Naive thymus-derived CD4-positive, alpha-beta T cell (primary cell): ENCODE results near the gene SRMS. TPM values are rescaled to one million over a fixed set of nuclear protein-coding genes. Genes with fewer than 3 reads are reported as not detected.

ENCODE experiments used
- ATAC-seq: fragments of 150-1000 bp; cut with Tn5 transposase; 2 replicates; pipeline ENCODE4 v1.10.0; 2021; ENCODE audit warnings: mild to moderate bottlenecking, moderate library complexity
- CTCF ChIA-PET: fragments of 350-600 bp; sonication (Branson Sonifier 250); formaldehyde crosslinking; loops from one replicate; lab custom pipeline; 2021; ENCODE audit warnings: antibody characterized with exemption; lab: Charles Lee
- POLR2A ChIA-PET: fragments of 350-600 bp; sonication (Branson Sonifier 250); formaldehyde crosslinking; loops from one replicate; lab custom pipeline; 2021; ENCODE audit warnings: antibody characterized with exemption, inconsistent platforms; lab: Charles Lee
- DNase-seq, 9 donors: peaks; one replicate each; pipeline versions ENCODE4 v3.0.0 to v3.0.0-alpha.2; 2020 to 2022; ENCODE audit warnings: mixed read lengths in 1 of 9
- H3K27ac ChIP-seq: one replicate; pipeline ENCODE4 v1.7.0; 2013; ENCODE audit warnings: mild to moderate bottlenecking, low read depth, low read length, moderate library complexity
- H3K27me3 ChIP-seq, 2 donors: one replicate each; pipeline ENCODE4 v1.7.0; 2013; ENCODE audit warnings: low read length in 2 of 2, mild to moderate bottlenecking in 2 of 2, moderate library complexity in 2 of 2; ENCODE audit not compliant: control insufficient read depth in 2 of 2, insufficient read depth in 2 of 2
- H3K36me3 ChIP-seq, 3 experiments: 1 replicate in 2 of 3; 2 replicates in 1 of 3; pipeline ENCODE4 v1.7.0; 2013; ENCODE audit warnings: low read length in 3 of 3, mild to moderate bottlenecking in 3 of 3, moderate library complexity in 1 of 3; ENCODE audit not compliant: insufficient read depth in 3 of 3, control insufficient read depth in 2 of 3
- H3K4me1 ChIP-seq, 2 donors: one replicate each; pipeline ENCODE4 v1.7.0; 2013; ENCODE audit warnings: low read length in 2 of 2, mild to moderate bottlenecking in 2 of 2, moderate library complexity in 1 of 2; ENCODE audit not compliant: control insufficient read depth in 2 of 2, insufficient read depth in 2 of 2
- H3K4me3 ChIP-seq: 2 replicates; pipeline ENCODE4 v1.7.0; 2013; ENCODE audit warnings: mild to moderate bottlenecking, low read length
- H3K9me3 ChIP-seq, 3 experiments: 1 replicate in 2 of 3; 2 replicates in 1 of 3; pipeline ENCODE4 v1.7.0; 2013; ENCODE audit warnings: low read length in 3 of 3; ENCODE audit not compliant: control insufficient read depth in 2 of 3
- H3K27ac Mint-ChIP-seq, 9 donors: one replicate each; pipeline ENCODE4 v1.8.0; 2020 to 2022; ENCODE audit warnings: mixed read lengths in 9 of 9, mild to moderate bottlenecking in 8 of 9, moderate library complexity in 5 of 9, inconsistent platforms in 2 of 9
- H3K27me3 Mint-ChIP-seq, 5 donors: one replicate each; pipeline ENCODE4 v1.8.0; 2021 to 2022; ENCODE audit warnings: mixed read lengths in 5 of 5, mild to moderate bottlenecking in 1 of 5
- H3K36me3 Mint-ChIP-seq, 5 donors: one replicate each; pipeline ENCODE4 v1.8.0; 2020 to 2022; ENCODE audit warnings: mixed read lengths in 5 of 5, mild to moderate bottlenecking in 3 of 5, inconsistent platforms in 1 of 5
- H3K4me1 Mint-ChIP-seq, 7 donors: one replicate each; pipeline ENCODE4 v1.8.0; 2020 to 2022; ENCODE audit warnings: mixed read lengths in 7 of 7, mild to moderate bottlenecking in 3 of 7, inconsistent platforms in 1 of 7
- H3K4me3 Mint-ChIP-seq, 10 donors: one replicate each; pipeline ENCODE4 v1.8.0; 2020 to 2022; ENCODE audit warnings: mild to moderate bottlenecking in 10 of 10, mixed read lengths in 10 of 10, moderate library complexity in 6 of 10, inconsistent platforms in 2 of 10
- H3K9me3 Mint-ChIP-seq, 11 donors: one replicate each; pipeline ENCODE4 v1.8.0; 2020 to 2022; ENCODE audit warnings: mixed read lengths in 11 of 11, mild to moderate bottlenecking in 4 of 11, inconsistent platforms in 1 of 11, moderate library complexity in 1 of 11
- intact Hi-C, 2 donors: fragments of 100-400 bp; cut with micrococcal nuclease; formaldehyde crosslinking; loops; one replicate each; pipeline ENCODE4 v1.15.1; 2023
- polyA plus RNA-seq, 2 donors: library from polyadenylated mRNA; unstranded; fragments of 300-500 nt; fragmentation: Illumina TruSeq; gene quantifications; one replicate each; pipeline ENCODE4 v1.2.3, GENCODE V29; 2021
- total RNA-seq, 6 experiments: library from RNA in 5 of 6; stranded (reverse) in 5 of 6; gene quantifications; 1 replicate in 5 of 6; 2 replicates in 1 of 6; pipeline ENCODE4 v1.2.3 and lab custom pipeline; 2021 to 2026

Gene SRMS
- total and polyA plus RNA-seq, 7 experiments from 2014 or later, result 0.24 TPM; not detected in 6

DNA sequence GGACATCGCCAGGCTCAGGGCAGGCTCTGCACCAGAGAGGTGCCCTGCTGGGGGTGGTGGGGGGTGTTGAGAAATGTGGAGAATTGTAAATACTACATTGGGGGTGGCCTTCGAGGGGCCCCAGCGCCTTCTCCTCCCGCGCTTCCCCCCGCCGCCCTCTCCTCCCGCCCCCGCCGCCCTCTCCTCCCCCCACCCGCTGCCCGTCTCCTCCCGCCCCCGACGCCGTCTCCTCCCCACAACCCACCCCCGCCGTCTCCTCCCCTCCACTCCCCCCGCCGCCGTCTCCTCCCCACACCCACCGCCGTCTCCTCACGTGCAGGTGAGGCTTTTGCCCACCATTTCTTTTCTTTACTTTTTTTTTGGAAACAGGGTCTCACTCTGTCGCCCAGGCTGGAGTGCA, 1.5 kb upstream of the SRMS start:
- Mint-ChIP-seq H3K4me3 (no peak overlapping the region), H3K4me1 (peaks cover 9 to 16% (median 13%) of the 10 kb centered on the region in 7 donors), H3K27me3 (peaks cover 0 to 27% (median 5%) of the 10 kb centered on the region in 5 donors), H3K9me3 (no peaks in the 10 kb centered on the region), H3K36me3 (no peaks in the 10 kb centered on the region), H3K27ac (no peak overlapping the region)
- DNase-seq (no peak), ATAC-seq (no peak)
- ChIA-PET CTCF (no interaction called here), POLR2A (no interaction called here)
- H3K4me1 ChIP-seq, result peaks cover 13 to 17% of the 10 kb centered on the region in 2 donors
- H3K36me3 ChIP-seq, result no peaks in the 10 kb centered on the region
- H3K4me3 ChIP-seq, result no peak overlapping the region
- H3K9me3 ChIP-seq, result no peaks in the 10 kb centered on the region
- H3K27ac ChIP-seq, result no peak overlapping the region
- intact Hi-C loops, result no loop called here
- no peaks in the 10 kb centered on the region for H3K27me3 ChIP-seq

DNA sequence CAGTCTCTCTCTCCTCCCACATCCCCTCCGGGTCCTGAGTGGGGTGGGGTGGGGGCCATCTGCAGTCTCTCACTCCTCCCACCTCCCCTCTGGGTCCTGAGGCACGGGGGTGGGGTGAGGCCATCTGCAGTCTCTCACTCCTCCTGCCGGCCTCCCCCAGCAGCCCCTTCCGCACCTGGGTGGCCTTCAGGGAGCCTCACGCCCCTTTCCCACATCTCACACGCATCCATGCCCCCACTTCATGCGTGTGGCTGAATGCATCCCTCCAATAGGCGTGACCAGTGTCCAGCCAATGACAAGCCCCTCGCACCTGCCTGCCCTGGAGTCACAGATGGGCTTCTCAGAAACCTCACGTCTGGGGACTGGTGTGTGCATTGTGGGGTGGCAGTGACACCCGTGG, 993 bp upstream of the SRMS start:
- ATAC-seq (no peak), DNase-seq (no peak)
- H3K27me3 ChIP-seq, result no peaks in the 10 kb centered on the region
- ChIA-PET POLR2A (no interaction called here), CTCF (no interaction called here)
- no peak overlapping the region for H3K4me3 ChIP-seq
- H3K9me3 ChIP-seq, result no peaks in the 10 kb centered on the region
- H3K27ac ChIP-seq, result no peak overlapping the region
- H3K4me1 Mint-ChIP-seq, result peaks cover 13 to 18% (median 16%) of the 10 kb centered on the region in 7 donors
- no peaks in the 10 kb centered on the region for H3K9me3 Mint-ChIP-seq
- intact Hi-C loops, result no loop called here
- H3K27ac Mint-ChIP-seq, result no peak overlapping the region
- H3K36me3 ChIP-seq, result no peaks in the 10 kb centered on the region
- H3K4me3 Mint-ChIP-seq, result no peak overlapping the region
- no peaks in the 10 kb centered on the region for H3K36me3 Mint-ChIP-seq
- H3K27me3 Mint-ChIP-seq, result peaks cover 0 to 27% (median 5%) of the 10 kb centered on the region in 5 donors
- H3K4me1 ChIP-seq, result peaks cover 13 to 16% of the 10 kb centered on the region in 2 donors

DNA sequence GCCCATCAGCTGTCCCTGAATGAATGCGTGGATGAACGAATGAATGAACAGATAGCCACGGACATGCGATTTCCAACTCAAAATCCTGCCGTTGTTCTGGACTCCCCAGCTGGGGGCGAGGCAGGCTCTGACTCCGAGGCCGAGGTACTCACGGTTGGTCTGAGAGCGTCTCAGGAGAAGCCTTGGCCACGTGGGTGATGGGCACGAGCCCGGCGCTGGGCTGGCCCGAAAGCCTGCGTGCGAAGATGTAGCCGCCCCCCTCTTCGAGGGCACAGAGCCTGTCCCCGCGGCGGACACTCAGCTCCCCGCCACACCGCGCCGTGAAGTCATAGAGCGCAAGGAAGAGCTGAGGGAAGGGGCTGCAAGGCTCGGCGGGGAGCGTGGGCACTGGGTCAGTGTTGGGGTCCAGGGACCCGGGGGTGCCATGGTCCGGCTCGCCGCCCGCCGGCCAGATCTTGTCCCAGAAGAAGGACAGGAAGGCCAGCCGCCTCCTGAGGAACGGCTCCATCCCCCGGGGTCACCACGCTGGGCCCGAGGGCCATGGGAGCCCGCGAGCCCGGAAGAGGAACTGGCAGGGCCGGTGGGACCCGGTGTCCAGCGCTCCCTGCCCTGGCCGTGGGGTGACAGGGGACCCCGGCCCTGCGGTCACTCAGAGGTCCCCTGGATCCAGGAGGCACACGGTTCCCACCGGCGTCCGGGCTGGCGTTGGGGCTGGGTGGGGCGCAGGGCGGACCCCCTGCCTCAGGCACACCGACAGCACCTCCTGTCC, 409 bp downstream of the SRMS start:
- H3K4me1 Mint-ChIP-seq, result peaks cover 3 to 10% (median 7%) of the 10 kb centered on the region in 7 donors
- Histone ChIP-seq H3K4me3 (no peak overlapping the region), H3K9me3 (no peaks in the 10 kb centered on the region), H3K27ac (no peak overlapping the region), H3K4me1 (peaks cover 1 to 2% of the 10 kb centered on the region in 2 donors), H3K27me3 (no peaks in the 10 kb centered on the region), H3K36me3 (no peaks in the 10 kb centered on the region)
- DNase-seq (no peak), ATAC-seq (peak; percentile 15)
- intact Hi-C loops, result no loop called here
- CTCF ChIA-PET, result no interaction called here
- peak overlapping the region in 1 of 9 donors; percentile 32 for H3K27ac Mint-ChIP-seq
- H3K27me3 Mint-ChIP-seq, result peaks cover 0 to 24% (median 5%) of the 10 kb centered on the region in 5 donors
- H3K36me3 Mint-ChIP-seq, result no peaks in the 10 kb centered on the region
- no peaks in the 10 kb centered on the region for H3K9me3 Mint-ChIP-seq
- no peak overlapping the region for H3K4me3 Mint-ChIP-seq
- POLR2A ChIA-PET, result interaction anchor here (1.2 kb wide), 1 partner anchor 8 kb away, joined by 3 read pairs; no protein-coding TSS in a partner anchor

DNA sequence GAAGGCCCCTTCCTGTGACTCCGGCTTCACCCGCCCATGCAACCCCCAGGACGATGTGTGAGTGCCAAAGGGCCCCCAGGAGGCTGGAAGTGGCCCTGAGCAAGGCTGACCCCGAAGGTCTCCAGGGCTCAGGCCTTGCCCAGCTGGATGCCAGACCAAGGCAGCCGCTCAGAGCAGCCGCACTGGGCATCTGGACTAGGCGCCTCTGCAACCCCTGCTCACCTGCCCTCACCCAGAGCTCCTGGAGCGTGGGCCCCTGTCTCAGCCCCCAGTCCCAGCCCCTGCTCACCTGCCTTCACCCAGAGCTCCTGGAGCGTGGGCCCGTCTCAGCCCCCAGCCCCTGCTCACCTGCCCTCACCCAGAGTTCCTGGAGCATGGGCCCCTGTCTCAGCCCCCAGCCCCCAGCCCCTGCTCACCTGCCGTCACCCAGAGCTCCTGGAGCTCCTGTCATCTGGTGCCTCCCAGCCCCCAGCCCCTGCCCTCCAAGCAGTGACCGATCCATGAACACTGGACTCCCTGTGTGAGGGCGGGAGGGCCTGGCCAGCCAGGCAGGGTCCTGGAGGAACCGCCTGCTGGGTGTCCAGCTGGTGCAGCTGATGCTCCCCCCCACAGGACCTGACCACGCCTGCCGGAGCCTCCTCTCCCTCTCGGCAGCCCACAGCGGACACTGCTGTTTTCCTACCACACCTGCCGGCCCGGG, 1.1 kb downstream of the SRMS start:
- intact Hi-C loops, result no loop called here
- CTCF ChIA-PET, result interaction anchor here (0.7 kb wide), 1 partner anchor 9 kb away, joined by 4 read pairs; the partner anchor contains the start of gene PTK6
- DNase-seq (no peak), ATAC-seq (peak; percentile 11)
- Histone ChIP-seq H3K4me1 (no peaks in the 10 kb centered on the region), H3K4me3 (no peak overlapping the region), H3K27me3 (no peaks in the 10 kb centered on the region), H3K27ac (no peak overlapping the region), H3K36me3 (no peaks in the 10 kb centered on the region), H3K9me3 (no peaks in the 10 kb centered on the region)
- Mint-ChIP-seq H3K36me3 (no peaks in the 10 kb centered on the region), H3K4me1 (peaks cover 2 to 9% (median 5%) of the 10 kb centered on the region in 7 donors), H3K4me3 (no peak overlapping the region), H3K9me3 (no peaks in the 10 kb centered on the region), H3K27ac (peak overlapping the region in 3 of 9 donors; percentile 5 to 32 (median 25)), H3K27me3 (peaks cover 0 to 24% (median 5%) of the 10 kb centered on the region in 5 donors)
- POLR2A ChIA-PET, result no interaction called here

DNA sequence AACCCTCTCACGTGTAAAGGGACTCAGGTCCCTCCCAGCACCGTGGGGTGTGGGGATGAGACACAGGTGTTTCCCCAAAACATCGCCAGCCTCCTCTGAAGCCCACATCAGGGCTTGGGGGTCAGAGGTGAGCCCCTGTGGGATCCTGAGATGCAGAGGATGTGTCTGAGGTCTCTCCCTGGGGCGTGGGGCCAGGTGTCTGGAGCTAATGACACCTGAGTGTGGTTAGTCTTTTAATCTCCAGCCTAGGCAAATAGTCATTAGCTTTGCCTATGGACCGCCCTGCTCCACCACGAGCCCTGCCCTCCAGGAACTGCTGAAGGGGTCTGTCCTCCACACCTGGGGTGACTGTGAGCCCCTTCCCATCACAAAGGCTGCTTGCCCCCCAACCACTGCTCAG, 1.7 kb downstream of the SRMS start:
- H3K27me3 Mint-ChIP-seq, result peaks cover 0 to 21% (median 5%) of the 10 kb centered on the region in 5 donors
- no peaks in the 10 kb centered on the region for H3K4me1 ChIP-seq
- H3K36me3 ChIP-seq, result no peaks in the 10 kb centered on the region
- H3K27ac ChIP-seq, result no peak overlapping the region
- POLR2A ChIA-PET, result no interaction called here
- H3K27me3 ChIP-seq, result no peaks in the 10 kb centered on the region
- H3K36me3 Mint-ChIP-seq, result no peaks in the 10 kb centered on the region
- intact Hi-C loops, result no loop called here
- peaks cover 2 to 8% (median 5%) of the 10 kb centered on the region in 7 donors for H3K4me1 Mint-ChIP-seq
- no peak overlapping the region for H3K4me3 Mint-ChIP-seq
- no peaks in the 10 kb centered on the region for H3K9me3 Mint-ChIP-seq
- no peak overlapping the region for H3K4me3 ChIP-seq
- CTCF ChIA-PET, result interaction anchor here (0.7 kb wide), 1 partner anchor 9 kb away, joined by 4 read pairs; the partner anchor contains the start of gene PTK6
- H3K27ac Mint-ChIP-seq, result no peak overlapping the region
- DNase-seq (no peak), ATAC-seq (peak; percentile 36)
- H3K9me3 ChIP-seq, result no peaks in the 10 kb centered on the region

DNA sequence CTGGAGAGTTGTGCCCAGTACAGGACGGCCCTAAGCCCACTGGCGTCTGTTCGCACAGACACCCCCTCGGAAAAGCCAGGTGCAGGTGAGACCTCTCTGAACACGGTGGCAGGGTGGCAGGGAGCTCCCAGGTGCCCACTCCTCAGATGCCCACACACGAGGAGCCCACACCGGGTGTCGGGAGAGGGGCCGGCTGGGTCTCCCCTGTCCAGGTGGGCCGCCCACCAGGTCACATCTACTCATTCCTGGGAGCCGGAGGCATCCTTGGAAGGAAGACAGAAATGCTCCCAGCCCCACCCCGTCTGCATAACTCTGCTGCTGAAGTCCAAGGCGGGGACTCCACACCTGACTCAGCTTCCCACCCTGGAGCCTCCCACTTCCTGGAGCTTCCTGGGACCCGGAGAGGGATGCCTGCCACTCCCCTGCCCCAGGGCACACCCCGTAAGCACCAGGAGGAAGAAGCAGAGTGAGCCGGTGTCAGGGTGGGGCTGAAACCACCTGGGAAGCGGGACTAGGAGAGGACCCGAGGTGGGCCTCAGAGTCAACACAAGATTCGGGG, 2.5 kb downstream of the SRMS start:
- POLR2A ChIA-PET, result interaction anchor here (1.6 kb wide), 1 partner anchor 8 kb away, joined by 4 read pairs; no protein-coding TSS in a partner anchor
- no peak overlapping the region for H3K27ac ChIP-seq
- H3K4me1 Mint-ChIP-seq, result peaks cover under 1 to 8% (median 5%) of the 10 kb centered on the region in 7 donors
- intact Hi-C loops, result no loop called here
- H3K36me3 Mint-ChIP-seq, result no peaks in the 10 kb centered on the region
- peak overlapping the region in 2 of 9 donors; percentile 32 to 41 for H3K27ac Mint-ChIP-seq
- CTCF ChIA-PET, result interaction anchor here (0.5 to 0.6 kb wide), 2 partner anchors 13 to 37 kb away, joined by 3 read pairs; no protein-coding TSS in a partner anchor
- H3K4me1 ChIP-seq, result no peaks in the 10 kb centered on the region
- H3K9me3 Mint-ChIP-seq, result no peaks in the 10 kb centered on the region
- peak overlapping the region in 1 of 10 donors; percentile 1 for H3K4me3 Mint-ChIP-seq
- no peak for DNase-seq
- H3K9me3 ChIP-seq, result no peaks in the 10 kb centered on the region
- ATAC-seq, result no peak
- H3K27me3 ChIP-seq, result no peaks in the 10 kb centered on the region
- H3K27me3 Mint-ChIP-seq, result peaks cover 0 to 17% (median 5%) of the 10 kb centered on the region in 5 donors
- H3K36me3 ChIP-seq, result no peaks in the 10 kb centered on the region
- H3K4me3 ChIP-seq, result no peak overlapping the region
